Activated T-helper 1 cell treated with Interleukin-2 at 50 U/mL for 16 hours (primary cell): ENCODE data around the gene TSPAN31.

ENCODE experiments used
- DNase-seq: peaks from one replicate; pipeline ENCODE4 v3.0.0-alpha.2; 2020; ENCODE audit warnings: low read depth

The TSPAN31 gene

DNA sequence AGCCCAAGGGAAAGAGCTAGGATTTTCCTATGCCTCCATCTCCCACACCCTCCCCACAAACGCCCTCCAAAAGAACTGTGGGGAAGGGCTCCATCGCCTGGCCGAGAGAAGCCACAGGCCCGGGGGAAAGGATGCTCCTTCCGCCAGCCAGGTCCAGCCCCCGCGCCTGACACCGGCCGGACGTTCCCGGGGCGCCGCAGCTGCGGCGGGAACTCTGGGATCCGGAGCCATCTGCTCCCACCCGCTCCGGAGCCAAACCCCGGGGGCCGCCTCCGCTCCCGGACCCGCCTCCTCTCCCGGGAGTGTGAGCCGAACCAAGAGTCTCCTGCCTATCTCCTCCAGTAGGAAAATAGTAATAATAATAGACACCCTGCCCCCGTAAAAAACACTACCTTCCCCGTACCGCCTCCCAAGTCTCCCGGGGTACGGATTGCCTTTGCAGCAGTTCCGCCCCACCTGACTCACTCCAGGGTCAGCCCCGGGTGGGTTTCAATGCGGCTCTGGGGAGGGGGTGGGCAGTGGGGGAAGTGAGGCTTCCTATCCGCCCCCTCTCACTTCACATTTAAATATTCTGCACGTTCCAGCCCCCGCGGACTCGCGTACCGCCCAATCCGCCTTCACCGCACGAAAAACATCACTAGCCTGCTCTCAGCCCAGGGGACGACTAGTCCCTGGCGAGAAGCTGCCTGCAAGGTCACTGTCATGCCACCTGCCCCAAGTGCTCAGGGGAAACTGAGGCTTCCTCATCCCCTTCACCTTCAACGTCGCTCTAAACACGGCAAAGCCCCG lies 8.7 kb upstream of the TSPAN31 start:
- no peak for DNase-seq

DNA sequence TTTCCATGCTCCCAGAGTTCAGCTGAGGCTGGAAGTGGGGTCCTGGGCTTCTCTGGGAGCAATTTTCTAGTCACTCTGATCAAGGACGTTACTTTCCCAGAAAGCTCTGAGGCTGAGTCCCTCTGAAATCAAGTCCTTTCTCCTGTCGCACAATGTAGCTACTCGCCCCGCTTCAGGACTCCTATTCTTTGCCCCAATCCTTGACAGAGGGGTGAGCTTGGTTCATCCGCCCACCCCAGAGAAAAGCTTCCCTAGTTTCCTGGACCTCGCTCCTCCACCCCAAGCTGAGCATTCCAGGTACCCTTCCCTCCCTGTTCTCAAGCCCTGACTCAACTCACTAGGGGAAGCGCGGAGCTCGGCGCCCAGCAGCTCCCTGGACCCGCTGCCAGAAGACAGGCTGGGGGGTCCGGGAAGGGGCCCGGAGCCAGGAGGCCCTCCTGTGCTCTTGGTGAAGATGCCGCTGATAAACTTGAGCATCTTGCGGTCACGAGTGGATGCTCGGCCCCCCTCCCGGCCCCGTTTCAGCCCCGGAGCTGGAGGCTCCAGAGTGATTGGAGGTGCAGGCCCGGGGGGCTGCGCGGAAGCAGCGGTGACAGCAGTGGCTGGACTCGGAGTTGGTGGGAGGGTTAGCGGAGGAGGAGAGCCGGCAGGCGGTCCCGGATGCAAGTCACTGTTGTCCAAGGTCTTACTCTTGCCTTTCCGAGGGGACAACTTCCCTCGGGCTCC lies 7.9 kb upstream of the TSPAN31 start:
- no peak for DNase-seq

DNA sequence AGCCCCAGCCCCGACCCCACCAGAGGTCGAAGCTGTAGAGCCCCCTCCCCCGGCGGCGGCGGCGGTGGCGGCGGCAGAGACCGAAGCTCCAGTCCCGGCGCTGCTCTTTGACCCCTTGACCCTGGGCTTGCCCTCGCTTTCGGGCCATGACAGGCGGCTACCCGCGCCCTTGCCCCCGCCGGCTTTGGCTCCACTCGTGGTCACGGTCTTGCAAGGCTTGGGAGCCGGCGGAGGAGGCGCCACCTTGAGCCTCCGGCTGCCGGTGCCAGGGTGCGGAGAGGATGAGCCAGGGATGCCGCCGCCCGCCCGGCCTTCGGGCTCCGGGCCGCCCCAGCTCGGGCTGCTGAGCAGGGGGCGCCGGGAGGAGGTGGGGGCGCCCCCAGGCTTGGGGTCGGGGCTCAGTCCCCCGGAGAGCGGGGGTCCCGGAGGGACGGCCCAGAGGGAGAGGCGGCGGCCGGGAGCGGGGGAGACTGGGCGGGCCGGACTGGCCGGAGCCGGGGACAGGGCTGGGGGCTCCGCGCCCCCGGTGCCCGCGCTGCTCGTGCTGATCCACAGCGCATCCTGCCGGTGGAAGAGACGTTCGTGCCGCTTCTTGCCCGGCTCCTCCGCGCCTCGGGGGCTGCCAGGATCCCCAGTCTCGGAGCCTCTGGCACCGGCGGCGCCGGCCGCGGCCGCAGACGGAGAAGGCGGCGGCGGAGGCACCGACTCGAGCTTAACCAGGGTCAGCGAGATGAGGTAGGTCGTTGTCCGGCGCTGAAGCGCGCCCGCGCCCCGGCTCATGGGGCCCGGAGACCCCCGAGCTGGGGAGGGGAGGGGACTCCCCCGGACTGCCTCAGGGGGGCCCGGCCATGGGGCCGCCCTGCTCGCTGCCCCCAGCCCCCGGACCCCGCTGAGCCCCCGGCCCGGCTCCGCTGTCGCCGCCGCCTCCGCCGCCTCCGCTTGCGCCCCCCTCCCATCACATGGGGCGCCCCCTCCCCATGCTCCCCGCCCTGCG lies 7.1 kb upstream of the TSPAN31 start:
- no peak for DNase-seq

DNA sequence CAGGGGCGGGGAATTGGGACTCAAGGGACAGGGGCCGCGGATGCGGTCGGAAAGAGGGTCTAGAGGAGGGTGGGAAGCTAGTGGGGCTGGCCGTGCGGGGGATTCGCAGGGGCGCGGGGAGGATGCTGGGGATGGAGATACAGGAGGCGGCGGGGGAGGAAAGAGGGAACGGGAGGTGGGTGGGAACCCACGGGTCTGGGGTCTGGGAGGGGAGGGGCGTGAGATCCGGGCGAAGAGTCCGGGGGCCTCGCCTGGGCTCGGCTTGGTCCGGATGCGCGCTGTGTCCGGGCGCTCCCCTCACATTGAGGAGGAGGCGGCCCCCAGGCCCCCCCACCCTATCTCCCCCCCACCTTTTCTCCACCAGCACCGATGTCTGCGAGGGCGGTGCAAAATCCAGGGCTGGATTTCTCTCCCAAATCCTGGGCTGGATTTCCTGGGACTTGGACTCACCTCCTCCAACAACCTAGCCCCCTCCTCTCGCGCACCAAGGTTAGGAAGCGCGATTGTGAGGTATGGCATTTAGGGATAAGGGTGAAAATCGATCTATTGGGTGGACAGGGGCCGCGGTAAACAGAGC lies 6.1 kb upstream of the TSPAN31 start, which contains the start of gene AGAP2:
AGAP2 (minus strand) TSS at position 82 of the 577 bp plus-strand sequence. CDS start 496 bp downstream, outside the sequence.
- DNase-seq: no peak

DNA sequence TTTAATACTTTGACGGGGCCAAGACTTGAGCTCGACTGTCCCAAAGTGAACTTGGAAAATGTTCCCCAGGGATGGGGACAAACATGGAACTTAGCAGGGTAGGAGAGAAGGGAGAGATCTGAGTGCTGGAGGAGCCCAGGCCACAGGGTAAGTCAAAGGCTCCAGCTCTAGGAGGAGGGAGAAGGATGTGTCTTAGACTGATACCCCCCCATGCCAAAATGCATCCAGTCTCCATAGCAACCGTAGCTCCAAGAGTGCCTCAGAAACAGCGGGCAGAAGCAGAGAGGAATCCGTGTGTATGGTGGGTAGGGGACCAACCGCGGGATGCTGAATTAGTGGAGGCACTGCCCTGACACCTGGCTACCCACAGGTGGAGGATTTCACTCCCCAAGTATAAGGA lies 5.5 kb upstream of the TSPAN31 start:
- DNase-seq: no peak

DNA sequence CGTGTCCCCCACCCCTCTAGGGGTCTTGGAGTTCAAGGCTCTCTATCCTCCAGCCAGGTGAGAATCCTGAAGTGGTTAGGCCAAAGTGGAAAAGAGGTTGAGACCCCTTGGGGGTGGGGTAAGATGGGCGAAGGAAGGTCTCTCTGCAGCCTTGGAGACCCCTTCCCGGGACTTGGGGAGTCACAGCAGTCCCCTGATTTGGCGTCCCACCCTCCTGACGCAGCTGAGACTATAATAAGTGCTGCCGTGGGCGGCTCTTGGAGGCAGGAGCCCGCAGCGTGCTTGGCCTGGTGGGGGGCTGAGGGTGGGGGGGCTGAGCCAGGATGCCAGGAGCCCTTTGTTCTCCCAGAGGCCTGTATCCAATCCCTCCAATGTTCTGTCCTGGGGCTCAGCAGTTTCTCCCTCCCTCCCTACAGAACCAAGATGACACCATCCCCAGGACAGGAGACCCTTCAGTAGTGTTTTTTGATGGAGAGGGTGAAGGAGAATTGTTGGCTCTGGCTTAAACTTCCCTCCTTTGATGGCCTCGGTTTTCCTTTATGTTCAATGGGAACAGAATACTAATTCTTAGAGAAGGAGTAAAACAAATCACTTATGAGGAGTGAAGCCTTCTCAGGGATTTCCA lies 4.8 kb upstream of the TSPAN31 start:
- no peak for DNase-seq

DNA sequence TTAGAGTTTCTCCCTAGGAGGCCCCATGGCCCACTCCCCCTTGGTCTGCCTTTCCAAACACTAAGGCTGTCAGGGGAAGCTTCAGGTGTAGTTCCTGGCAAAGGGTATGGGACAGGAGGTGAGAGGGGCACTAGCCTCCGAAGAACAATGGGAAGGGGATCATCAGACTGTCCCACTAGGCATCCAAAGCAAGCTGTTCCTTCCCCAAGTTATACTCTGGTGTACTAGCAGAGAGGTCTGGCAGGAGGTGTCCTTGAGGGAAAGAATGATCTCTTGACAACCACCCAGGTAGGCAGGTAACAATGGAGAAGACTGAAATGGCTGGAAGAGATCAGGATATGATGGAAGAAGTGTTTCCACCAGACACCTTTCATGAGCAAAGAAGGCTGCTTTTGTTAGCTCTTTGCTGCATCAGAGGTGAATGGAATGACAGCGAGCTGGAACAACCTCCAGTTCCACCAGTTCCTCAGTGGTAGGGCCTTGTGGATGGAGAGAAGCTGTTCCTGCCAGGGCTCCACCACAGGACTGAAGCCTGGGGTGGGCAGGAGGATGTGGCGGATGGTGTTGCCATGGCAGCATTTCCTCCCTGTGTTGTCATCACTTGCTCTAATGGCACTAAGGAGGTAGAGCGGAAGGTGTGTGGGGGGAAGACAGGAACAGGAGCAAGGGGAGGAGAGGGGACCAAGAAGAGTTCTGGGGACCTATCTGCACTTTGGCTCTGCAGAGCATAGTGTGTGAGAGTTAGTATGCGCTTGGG lies 4.0 kb upstream of the TSPAN31 start:
- DNase-seq: peak; percentile 70

DNA sequence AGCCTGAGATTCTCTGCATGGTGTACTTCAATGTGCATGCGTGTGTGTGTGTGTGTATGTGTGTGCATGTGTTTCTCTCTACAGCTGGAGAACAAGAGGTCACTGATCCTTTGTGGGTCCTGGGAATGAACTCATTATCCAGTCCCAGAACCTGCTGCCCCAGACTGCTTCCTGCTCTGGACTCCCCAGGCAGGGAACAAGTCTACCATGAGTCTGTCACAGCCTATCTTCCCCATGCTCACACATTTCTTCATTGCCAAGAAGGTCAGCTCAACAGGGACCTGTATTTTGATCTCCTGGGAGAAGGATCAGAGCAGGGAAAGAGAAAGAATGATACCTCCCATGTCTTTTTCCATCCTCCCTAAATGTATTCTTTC lies 3.4 kb upstream of the TSPAN31 start:
- no peak for DNase-seq

DNA sequence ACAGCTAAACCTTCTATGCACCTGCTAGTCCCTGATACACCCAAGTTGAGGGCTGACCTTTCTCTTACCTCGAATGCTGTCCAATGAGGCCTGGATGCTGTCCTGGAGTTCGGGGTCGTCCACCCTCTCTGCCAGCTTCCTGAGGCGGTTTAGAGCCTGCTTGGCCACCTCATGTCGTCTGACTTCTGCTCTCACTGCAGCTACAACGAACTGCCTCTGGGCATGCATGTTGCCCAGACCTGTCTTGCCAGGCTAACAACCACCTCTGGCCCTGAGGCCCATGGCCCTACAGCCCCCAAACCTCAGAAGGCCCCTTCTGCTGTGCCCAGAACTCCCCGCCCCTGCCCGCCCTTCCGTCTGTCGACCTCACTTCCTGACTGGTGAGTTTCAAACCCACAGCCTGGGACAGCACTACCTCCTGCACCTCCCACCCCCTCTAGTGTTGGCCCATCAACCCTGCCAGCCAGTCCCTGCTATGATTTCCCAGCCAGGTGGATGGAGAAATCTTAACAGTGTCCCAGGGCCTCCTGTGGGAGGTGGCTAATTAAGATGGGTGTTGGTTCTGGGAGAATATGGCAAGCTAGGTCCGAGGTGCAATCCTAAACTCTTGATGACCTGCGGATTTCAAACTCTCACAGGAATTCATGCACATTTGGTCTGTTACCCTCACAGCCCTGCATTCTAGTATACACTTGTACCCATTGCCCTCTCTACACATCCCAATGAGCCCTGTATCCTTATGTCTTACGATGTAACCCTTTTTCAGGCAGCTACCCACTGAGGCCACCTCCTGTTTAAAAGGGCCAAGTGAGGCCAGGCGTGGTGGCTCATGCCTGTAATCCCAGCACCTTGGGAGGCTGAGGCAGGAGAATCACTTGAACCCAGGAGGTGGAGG lies 2.7 kb upstream of the TSPAN31 start:
- DNase-seq: peak; percentile 68

DNA sequence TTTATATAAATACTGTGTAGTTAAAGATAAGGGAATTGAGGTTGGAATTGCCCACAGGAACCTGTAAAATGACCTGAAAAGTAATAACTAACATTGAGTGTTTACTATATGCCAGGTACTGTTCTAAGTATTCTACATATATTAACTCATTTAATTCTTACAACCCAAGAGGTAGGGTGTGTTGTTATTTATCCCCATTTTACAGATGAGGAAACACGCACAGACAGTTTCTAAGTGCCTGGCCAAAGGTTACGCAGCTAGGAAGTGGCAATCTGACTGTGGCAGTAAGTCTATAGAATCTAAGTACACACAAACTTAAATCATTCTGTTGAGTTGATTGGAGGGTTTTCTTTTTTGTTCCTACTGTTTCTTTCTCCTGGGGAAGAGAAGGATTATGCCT lies 1.1 kb upstream of the TSPAN31 start:
- DNase-seq: no peak

DNA sequence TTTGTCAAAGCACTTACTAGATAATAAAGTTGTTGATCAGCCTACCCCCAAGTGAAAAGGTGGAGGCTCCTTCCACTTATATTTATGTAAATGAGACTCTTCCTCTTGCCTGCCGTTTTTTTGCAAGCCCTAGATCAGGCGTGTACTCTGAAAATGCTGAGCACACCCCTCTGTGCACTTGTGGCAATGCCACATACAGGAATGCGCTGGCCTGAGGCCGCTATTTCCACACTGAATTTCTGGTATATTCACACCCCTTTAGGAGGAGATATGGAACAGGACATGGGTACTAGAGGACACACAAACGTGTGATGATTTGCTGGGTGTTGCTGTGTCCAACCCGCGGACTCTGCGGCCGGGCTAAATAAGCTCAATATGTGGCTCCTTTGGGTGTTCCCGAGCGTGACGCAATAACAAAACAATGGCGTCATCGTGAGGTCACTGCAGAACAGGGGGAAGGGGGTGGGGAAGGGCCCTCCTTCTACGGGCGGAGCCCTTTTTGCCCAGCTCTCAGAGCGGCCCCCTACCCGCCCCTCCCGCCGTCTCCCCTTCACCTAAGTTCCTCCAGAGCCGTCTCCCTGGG lies 554 bp upstream of the TSPAN31 start:
- peak; percentile 33 for DNase-seq

DNA sequence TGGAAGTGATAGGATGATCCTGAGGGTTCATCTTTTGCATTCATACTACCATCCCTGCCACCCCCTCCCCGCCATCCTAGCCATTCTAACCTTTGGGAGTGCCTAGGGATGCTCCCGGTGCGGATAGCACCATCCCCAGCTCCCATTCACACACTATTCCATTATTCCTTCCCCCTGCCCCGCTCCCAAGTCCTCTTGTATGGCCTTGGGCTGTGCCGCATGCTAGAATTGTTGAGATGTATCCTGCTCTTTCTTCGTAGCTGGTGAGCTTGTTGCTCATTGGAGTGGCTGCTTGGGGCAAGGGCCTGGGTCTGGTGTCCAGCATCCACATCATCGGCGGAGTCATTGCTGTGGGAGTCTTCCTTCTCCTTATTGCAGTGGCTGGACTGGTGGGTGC lies 644 bp downstream of the TSPAN31 start:
- DNase-seq: no peak

DNA sequence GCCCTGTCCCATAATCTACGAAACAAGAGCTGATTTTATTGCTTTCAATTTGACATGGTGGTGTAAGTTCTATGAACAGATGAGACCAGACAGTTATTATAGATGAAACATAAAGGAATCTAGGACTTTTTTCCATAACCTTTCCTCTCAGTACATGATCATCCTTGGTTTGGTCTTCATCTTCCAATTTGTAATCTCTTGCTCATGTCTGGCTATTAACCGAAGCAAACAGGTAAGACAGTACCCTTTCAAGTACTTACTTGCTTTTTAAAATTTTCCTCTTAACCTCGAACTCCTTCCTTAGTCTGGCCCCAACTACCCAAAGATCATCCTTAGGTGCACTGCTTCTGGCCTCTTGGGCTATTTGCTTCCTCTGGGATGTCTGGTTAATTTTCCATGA lies 1.2 kb downstream of the TSPAN31 start:
- no peak for DNase-seq

DNA sequence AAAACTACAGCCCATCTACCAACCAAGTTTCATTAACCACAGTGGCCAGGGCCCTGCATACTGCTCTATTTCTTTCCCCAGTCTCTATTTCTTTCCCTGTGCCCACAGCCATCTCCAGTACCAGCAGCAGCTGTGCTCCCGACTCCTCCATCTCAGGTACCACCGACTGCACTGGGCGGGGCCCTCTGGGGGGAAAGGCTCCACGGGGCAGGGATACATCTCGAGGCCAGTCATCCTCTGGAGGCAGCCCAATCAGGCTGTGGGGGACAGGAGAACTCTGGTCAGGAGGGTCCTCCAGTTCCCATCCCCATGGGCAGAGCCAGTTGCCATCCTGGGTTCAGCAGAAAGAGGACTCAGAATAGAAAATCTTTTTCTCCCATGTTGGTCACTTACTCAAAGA lies 4.2 kb downstream of the TSPAN31 start:
- DNase-seq: no peak

DNA sequence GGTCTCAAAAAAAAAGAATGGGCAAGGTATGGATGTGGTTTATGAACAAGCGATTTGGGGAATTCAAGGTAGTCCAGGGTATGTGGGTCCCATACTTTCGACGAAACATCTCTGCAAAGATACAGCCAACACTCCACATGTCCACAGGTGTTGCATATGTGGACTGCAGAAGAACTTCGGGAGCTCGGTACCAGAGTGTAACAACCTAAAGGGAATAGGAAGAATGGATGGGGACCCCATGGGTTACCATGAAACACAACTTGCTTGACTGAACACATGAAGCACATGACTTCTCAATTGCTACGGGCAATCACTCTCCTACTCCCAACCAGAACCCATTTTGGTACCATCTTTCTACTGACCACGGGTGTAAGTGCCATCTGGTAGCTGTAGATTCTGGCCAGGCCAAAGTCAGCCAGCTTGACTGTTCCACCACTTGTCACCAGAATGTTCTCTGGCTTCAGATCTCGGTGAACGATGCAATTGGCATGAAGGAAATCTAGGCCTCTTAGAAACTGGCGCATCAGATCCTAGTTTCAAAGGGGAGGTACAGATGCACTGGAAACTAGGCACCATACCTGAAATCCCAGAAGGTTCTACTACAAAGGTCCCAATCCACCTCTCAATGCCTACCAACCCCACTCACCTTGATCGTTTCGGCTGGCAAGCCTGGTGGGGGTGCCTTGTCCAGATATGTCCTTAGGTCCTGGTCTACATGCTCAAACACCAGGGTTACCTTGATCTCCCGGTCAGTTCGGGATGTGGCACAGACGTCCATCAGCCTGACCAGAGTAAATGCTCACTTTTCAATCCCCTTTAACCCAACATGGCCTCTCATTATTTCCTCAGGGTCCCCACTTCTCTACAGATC lies 6.0 kb downstream of the TSPAN31 start:
- DNase-seq: no peak

DNA sequence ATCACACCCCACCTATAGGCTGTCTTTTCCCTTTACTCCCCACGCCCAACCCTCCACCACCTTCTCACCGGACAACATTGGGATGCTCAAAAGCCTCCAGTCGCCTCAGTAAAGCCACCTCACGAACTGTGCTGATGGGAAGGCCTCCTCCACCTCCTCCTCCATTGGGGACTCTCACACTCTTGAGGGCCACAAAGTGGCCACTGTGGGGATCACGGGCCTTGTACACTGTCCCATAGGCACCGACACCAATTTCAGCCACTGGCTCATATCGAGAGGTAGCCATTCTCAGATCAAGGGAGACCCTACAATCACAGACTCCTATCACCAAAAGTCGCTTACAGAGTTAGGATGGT lies 6.6 kb downstream of the TSPAN31 start:
- DNase-seq: no peak

DNA sequence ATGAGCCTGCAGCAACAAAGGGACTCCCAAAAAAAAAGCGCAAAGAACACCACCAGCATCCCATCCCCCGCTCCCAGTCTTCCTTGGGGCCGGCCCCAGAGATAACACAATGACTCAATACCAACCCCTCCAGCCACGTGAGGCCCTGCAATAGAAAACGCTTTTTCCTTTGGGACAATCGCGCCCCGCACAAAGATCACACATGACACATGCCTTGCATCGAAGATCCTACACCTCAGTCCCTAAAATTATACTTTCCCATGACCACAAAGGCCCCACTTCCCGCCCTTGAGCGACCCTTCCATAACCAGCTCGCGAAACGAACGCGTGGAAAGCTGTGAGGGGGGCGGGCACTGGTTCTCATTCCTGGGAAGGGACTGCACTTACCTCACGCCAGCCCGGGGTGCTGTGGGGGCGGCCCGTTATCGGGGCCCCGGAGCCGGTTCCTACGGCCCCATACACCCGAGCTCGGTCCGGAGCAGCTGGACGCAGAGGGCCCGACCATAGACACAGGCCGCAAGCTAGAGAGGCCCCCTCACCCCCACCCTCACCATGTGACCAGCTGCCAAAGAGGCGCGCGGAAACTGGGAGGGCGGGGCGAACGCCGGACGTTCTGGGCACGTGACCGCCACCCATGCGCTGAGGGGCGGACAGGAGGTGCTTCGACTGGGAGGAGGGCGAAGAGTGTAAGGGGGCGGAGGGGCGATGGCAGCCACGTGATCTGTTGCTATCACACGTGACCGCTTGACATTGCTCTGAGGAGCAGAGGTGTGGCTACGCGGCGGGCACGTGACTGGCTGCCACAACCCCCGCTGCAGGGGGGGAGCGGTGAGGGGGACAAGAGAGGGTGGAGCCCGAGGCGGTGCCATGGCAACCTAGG lies 7.2 kb downstream of the TSPAN31 start, which contains the start of gene CDK4:
CDK4 (minus strand) TSS at position 523 of the 880 bp plus-strand sequence. CDS start 593 bp downstream, outside the sequence.
- peak; percentile 98 for DNase-seq
